Activated T-cell treated with anti-CD3 and anti-CD28 coated beads for 48 hours (primary cell): Measurements from ENCODE around the gene ZNF83.
A peak's percentile ranks its signal among the peaks of the same experiment; 100 is the strongest.
"Not testable (repeated sequence)": the region's sequence is repeated elsewhere in the genome, so short reads cannot be mapped to it uniquely, and the experiment has no call there.

ENCODE experiments used
- DNase-seq: peaks from one replicate; pipeline ENCODE4 v3.0.0-alpha.2; 2020; ENCODE audit warnings: low read depth

ZNF83 gene

GRCh38 chr19:52639996-52640395, 1.8 kb upstream of the ZNF83 start:
- no peak for DNase-seq

DNA sequence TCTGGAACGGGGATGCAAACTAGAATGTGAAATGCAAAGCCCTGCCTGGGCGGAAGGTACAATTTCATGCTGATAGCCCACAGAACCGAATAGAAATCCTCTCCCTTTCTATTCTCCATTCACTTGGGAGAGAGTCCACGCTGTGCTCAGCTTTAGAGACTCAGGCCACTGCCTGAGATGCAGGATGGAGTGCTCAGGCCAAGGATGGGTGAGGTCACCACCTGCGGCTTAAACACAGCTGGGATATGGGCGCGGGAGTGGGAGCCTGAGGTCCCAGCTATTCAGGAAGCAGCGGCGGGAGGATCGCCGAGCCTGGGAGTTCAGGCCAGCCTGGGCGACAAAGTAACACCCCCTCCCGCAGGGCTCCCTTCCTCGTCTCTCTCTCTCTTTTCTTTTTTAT, 446 bp upstream of the ZNF83 start:
- no peak for DNase-seq

DNA sequence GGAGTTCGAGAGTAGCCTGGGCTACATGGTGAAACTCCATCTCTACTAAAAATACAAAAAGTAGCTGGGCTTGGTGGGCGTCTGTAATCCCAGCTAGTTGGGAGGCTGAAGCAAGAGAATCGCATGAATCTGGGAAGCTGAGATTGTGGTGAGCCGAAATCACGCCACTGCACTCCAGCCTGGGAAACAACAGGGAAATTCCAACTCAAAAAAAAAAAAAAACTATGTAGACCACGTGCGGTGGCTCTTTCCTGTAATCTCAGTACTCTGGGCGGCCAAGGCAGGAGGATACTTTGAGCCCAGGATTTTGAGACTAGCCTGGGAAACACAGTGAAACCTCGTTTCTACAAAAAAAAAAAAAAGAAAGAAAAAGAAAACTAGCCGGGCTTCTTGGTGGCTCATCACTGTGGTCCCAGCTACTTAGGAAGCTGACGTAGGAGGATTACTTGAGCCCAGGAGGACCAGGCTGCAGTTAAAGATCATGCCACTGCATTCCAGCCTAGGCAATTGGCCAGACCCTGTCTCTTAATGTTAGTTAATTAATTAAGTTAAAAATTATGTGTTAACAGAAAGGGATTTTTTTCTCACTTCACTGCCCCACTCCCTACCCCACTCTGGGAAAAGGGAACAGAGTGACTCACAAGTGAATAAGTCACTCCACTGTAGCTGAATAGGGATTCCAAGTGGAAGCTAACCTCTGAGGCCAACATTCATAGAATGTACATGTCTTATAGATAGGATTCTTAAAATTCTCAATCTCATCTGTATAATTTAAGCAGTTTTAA, 2.2 kb downstream of the ZNF83 start:
- DNase-seq = no peak

DNA sequence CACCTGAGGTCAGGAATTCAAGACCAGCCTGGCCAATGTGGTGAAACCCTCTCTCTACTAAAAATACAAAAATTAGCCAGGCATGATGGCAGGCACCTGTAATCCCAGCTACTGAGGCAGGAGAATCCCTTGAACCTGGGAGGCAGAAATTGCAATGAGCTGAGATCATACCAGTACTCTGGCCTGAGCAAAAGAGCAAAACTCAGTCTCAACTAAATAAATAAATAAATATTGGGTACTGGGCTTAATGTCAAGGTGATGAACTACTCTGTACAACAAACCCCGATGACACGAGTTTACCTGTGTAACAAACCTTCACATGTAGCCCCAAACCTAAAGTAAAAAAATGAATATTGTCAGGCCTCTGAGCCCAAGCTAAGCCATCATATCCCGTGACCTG, 10.7 kb downstream of the ZNF83 start:
- not testable (repeated sequence) for DNase-seq

GRCh38 chr19:52626915-52627314, 11.2 kb downstream of the ZNF83 start:
- no peak for DNase-seq

DNA sequence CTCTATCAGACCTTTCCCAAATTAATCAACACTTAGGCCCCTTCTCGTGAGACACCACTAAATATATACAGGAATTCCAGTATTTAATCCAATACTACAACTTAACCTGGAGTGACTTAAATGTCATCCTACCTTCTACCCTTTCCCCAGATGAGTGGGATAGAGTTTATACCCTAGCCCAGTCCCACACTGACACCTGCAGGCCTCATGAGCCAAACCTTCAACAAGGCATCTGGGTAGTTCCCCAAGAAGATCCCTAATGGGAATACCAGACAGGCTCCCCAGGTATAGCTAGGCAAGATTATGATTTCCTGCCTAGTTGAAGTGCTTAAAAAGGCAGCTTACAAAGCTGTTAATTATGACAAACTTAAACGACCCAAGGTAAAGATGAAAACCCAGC, 15.9 kb downstream of the ZNF83 start:
- no peak for DNase-seq

DNA sequence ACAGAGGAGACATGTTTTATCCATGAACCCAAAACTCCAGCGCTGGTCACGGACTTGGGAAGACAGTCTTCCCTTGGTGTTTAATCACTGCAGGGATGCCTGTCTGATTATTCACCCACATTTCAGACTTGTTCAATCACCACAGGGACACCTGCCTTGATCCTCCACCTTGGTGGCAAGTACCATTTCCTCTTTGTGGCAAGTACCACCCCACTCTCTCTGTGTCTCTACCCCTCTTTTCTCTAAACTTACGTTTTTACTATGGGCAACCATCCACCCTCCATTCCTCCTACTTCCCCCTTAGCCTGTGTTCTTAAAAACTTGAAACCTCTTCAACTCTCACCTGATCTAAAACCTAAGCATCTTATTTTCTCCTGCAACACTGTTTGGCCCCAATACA, 16.8 kb downstream of the ZNF83 start:
- DNase-seq = no peak

DNA sequence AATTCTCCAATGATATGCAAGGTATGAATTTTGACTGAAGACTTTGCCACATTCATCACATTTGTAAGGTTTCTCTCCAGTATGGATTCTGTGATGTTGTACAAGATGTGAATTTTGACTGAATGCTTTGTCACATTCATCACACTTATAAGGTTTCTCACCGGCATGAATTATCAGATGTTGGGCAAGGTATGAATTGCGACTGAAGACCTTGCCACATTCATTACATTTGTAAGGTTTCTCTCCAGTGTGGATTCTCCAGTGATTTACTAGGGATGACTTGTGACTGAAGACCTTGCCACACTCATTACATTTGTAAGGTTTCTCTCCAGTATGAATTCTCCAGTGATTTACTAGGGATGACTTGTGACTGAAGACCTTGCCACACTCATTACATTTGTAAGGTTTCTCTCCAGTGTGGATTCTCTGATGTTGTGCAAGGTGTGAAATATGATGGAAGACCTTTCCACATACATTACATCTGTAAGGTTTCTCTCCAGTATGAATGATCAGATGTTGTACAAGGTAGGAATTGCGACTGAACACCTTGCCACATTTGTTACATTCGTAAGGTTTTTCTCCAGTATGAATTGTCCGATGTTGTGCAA, 24.8 kb downstream of the ZNF83 start:
- DNase-seq = no peak

DNA sequence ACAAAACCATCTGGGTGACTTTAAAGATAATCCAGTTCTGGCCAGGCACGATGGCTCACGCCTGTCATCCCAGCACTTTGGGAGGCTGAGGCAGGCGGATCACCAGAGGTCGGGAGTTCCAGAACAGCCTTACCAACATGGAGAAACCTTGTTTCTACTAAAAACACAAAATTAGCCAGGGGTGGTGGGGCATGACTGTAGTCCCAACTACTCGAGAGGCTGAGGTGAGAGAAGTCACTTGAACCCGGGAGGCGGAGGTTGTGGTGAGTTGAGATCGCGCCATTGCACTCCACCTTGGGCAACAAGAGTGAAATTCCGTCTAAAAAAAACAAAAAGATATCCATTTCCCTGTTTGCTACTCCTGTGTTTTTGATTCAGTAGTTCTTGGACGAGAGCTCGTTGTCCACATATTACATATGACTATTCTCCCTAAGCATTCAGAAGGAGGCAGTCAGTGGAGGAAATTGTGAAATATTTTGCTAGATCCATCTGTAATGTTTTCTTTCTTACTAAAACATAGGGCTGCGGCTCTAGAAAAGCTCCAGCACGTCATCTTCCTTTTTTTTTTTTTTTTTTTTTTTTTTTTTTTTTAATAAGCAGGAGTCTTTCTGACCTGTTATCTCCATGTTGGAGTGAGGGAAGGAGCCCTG, 34.5 kb downstream of the ZNF83 start:
- no peak for DNase-seq

DNA sequence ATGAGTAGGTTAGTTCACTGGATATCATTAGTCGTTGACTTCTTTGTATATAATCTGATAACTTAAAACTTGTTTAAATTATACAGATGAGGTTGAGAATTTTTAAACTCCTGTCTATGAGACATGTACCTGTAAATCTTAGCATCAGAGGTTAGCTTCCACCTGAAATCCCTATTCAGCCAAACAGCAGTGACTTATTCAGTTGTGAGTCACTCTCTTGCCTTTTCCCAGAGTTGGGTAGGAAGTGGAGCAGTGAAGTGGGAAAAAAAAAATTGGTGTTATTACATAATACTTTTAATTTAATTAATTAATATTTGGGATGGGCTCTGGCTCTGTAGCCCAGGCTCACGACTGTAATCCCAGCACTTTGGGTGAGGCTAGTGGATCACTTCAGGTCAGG, 35.2 kb downstream of the ZNF83 start:
- DNase-seq = no peak

- DNase-seq = not testable (repeated sequence)
Measured at GRCh38 chr19:52601974-52602366, 36.2 kb downstream of the ZNF83 start.

- DNase-seq = peak; percentile 91
Measured at GRCh38 chr19:52601025-52601973, 36.9 kb downstream of the ZNF83 start.

- no peak for DNase-seq
Measured at GRCh38 chr19:52600639-52601024, 37.5 kb downstream of the ZNF83 start.

- DNase-seq = no peak
Measured at GRCh38 chr19:52599241-52599640, 38.9 kb downstream of the ZNF83 start.

- DNase-seq = not testable (repeated sequence)
Measured at GRCh38 chr19:52593441-52593840, 44.7 kb downstream of the ZNF83 start.

- peak; percentile 8 for DNase-seq
Measured at GRCh38 chr19:52592301-52592700, 45.9 kb downstream of the ZNF83 start.

GRCh38 chr19:52590728-52591127, 47.4 kb downstream of the ZNF83 start:
- no peak for DNase-seq

DNA sequence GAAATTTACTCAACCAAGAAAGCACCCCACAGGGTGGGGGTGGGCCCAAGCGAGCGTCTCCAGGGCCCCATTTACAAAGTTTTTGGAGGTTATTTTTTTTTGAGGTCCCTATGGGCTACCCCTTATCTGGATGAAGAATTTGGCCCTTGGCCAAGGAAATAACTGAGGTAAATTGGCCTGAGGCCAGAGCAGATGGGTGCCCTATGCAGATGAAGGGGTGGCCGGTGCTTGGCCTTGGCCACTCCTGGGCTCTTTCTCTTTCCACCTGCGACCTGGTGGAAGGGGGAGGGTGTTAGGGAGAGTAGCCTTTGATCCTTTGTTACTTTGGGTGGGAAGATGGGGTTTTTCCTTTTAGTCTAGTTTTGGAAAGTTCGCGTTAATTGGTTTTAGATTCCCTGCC, 52.6 kb downstream of the ZNF83 start:
- no peak for DNase-seq

DNA sequence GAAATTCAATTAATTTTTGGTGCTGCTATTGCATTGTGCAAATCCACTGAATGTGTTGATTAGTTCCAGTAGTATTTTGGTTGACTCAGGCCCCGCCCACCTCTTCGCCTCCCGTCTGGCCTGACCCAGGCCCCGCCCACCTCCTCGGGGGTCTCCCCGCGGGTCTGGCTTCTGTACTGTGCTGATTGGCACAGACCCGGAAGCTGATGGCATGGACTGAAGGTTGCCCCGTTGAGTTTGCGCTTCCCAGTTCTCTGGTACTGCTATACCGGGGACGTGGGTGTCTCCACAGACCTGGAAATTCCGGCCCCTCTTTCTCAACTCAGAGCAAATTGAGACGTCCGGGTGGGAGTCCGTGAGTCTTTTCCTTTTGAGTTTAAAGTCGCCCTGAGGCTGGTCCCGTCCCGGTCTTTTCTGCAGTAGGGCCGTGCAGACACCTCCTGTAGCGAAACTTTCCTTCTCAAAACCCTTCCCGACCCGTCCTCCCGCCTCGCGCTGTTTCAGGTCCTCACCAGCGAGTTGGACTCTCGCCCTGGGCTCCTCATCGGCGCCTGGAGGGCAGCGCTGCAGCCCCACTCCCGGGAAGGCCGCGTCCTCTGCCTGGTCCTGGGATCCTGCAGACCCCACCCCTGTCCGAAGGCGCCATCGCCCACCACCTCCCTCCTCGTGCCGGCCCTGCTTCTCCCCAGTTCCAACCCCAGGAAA, 53.3 kb downstream of the ZNF83 start:
- DNase-seq = no peak

DNA sequence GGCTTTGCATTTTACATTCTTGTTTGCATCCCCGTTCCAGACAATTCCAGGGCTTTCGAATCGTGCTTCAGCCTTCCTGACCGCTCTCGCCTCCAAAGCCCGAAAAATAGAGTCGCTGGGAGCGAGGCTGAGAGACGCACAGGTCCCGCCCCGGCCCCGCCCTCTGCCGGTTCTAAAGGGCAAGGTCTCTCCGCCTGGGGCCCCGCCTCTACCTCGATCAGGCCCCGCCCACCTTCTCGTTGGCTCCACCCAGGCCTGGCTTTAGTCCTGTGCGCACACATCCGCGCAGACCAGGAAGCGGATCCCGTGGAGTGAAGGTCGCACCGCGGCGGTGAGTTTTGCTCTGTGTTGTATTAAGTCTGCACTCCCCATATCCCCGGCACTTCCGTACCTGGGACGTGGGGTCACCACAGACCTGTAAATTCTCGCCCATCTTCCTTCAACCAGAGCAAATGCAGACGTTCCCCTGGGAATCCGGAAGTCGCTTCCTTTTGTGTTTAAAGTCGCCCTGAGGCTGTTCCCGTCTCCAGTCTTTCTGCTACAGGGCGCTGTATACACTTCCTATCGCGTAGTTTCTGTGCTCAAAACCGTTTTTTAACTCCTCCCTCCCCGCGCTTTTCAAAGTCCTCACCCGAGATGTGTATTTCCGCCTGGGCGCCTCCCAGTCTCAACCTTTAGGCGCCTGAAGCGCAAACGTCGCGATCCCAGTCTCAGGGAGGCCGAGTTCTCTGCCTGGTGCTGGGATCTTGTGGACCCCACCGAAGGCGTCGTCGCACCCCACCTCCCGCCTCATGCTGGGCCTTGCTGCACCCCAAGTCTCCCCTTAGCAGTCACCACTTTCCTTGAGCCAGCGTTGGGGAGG, 67.9 kb downstream of the ZNF83 start, which contains the start of gene ZNF701:
TSS of gene ZNF701 (plus strand) at position 288 of the 862 bp plus-strand sequence. CDS start 3,861 bp downstream, outside the sequence.
- DNase-seq = peak; percentile 93

DNA sequence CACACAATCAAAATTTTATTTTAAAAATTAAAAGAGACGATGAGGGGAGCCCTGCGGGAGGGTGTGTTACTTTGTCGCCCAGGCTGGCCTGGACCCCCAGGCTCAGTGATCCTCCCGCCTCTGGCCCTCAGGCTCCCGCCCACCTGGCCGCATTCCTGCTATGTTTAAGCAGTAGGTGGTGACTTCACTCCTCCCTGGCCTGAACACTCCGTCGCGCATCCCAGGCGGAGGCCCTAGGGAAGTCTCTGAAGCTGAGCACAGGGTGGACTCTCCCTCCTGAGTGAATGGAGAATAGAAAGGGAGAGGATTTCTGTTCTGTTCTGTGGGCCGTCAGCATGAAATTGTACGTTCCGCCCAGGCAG, 68.5 kb downstream of the ZNF83 start:
- peak; percentile 0 for DNase-seq
